OCI-M1 (cell line): ENCODE data around the gene OR6S1.
"Not testable (repeated sequence)": the region's sequence is repeated elsewhere in the genome, so short reads cannot be mapped to it uniquely, and the experiment has no call there.

ENCODE experiments used
- DNase-seq: peaks from one replicate; lab custom pipeline; 2025; lab: John Stamatoyannopoulos, UW

OR6S1 gene

DNA sequence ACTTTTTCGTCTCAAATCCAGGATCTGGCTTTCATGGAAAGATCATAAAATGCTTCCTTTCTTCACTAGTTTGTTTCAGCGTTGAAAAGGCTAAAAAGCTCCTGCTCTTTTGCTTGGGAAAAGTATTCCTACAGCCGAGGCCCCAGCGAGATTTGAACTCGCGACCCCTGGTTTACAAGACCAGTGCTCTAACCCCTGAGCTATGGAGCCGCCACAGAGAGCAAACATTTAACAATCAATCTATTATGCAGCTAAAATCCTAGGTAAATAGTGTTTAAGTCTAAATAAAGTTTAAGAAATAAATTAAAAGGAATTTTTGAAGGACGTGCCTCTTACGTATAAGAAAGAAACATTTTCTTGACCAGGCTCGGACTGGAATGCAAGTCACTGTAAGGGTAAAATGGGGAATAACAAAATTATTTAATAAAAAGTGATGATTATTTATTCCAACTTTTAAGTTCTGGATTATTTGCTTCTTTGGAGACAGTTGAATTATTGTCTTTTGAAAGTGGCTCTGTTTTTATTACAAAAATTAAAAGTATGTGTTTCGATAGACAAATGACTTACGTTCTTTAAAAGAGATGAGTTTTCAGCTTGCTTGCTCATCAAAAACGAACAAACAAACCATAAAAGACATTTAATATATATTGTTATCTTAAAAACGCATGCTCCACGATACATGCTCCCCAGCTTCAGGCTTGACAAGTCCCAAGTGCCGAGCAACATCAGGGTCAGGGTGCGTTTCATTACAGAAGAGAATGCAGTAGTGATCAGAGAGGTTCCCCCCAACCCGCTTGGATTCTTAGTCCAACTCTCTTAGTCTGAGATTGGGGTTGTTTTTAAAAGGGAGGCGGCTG is 10.2 kb downstream of the OR6S1 start:
- DNase-seq: peak; percentile 86

GRCh38 chr14:20630340-20631022 is 11.0 kb downstream of the OR6S1 start:
- DNase-seq: peak; percentile 74

DNA sequence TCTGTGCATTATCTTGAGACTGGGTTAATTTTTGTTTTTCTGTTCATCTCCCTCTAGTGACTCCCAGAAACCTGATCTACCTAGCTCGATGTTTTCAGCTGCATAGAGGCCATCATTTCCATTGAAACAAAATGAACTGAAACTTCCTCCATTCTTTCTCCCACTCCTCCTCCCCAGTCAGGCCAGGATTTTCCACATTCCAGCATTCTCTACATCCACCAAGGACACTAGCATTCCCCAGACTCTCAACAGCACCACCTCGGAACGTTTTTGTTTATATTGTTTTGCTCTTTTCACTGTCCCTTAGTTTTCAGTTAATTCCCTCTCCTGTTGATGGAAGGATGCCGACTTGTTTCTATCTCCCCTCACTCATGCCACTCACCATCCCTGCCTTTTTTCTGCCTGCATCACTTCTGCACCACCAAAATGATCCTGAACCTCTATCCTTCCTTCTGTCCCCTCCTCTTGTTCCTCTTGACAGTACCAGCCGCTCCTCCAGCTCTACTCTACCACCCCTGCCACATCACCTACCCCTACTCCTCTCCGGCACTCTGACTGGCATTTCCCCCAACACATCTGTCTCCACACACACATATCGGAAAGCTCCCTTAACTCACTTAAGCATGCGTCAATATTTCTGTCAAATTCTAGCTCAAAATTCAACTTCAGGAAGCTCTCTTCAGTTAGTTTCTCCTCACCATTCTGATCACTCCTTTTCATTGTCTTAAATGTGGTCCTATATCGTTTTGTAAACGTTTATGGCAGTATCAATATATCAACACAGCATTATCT is 13.2 kb downstream of the OR6S1 start:
- no peak for DNase-seq

- DNase-seq: no peak
Measured at GRCh38 chr14:20627346-20628027, 14.0 kb downstream of the OR6S1 start.

DNA sequence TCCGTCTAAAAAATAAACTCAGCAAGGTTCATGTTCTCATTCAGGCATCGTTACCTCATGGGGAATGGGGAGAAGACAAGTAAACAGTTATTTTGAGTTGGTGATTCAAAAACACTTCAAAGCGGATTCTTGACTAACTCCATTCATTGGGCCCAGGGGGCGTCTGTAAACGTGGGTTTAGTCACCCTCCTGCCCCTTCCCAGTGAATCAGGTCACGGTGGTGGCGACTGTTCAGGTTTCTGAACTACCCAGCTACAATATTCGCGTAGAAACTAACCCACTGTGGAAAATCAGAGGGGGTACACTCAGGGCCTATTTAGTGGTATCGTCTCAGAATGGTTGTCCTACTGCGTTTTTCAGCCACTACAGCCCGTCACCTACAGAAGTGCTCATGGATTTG is 15.2 kb downstream of the OR6S1 start:
- no peak for DNase-seq

DNA sequence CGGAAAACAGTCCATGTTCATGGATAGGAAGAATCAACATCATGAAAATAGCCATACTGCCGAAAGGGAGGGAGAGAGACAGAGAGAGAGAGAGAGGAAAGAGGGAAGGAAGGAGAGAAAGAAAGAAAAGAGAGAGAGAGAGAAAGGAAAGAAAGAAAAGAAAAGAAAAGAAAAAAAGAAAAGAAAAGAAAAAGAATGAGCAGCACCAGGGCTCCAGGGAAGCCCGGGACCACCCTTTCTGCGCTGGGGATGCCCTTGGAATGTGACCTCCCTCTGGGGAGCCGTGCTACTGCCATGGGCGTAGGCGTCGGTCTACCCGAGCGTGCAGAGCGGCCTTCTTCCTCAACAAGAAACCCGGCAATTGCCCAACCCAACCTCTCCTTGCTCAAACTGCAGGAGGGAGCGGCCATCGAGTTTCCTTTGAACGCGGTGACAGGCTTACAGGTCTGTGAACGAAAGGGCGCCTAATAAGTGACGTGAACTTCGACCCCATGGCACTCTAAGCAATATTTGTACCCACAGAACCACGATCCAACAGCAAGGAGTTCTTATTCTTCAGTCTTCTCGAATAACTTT is 16.9 kb downstream of the OR6S1 start:
- peak; percentile 81 for DNase-seq

DNA sequence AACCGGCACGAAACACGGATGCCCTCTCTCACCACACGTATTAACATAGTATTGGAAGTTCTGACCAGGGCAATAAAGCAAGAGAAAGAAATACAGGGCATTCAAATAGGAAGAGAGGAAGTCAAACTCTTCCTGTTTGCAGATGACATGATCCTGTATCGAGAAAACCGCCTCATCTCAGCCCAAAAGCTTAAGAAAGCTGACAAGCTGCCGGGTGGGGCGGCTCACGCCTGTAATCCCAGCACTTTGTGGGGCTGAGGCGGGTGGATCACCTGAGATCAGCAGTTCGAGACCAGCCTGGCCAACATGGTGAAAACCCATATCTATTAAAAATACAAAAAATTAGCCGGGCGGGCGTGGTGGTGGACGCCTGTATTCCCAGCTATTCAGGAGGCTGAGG is 17.7 kb downstream of the OR6S1 start:
- DNase-seq: peak; percentile 36

DNA sequence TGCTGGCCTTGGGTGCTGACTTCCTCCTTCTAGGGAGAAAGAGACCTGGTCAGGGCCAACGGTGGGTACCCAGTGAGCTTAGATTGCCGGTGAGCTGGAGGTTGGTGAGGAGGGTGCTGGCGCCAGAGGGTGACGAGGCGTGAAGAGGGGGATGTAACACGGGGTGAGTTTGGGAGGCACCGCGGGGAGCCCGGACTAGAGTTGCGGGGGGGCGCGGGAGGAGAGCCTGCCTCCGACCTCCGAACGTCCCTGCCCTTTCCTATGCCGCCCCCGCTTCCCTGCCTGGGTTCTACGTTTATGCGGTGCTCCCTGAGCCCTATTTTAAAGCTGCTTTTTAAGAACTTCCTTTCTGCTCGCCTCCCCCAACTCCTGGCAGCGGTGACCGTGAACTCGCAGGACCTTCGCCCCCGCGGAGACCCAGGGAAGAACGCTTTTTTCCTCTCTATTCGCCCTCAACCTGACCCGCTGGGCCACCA is 18.6 kb downstream of the OR6S1 start:
- no peak for DNase-seq

- DNase-seq: no peak
Measured at GRCh38 chr14:20620798-20621478, 20.6 kb downstream of the OR6S1 start.

- not testable (repeated sequence) for DNase-seq
Measured at GRCh38 chr14:20619688-20620087, 21.8 kb downstream of the OR6S1 start.

DNA sequence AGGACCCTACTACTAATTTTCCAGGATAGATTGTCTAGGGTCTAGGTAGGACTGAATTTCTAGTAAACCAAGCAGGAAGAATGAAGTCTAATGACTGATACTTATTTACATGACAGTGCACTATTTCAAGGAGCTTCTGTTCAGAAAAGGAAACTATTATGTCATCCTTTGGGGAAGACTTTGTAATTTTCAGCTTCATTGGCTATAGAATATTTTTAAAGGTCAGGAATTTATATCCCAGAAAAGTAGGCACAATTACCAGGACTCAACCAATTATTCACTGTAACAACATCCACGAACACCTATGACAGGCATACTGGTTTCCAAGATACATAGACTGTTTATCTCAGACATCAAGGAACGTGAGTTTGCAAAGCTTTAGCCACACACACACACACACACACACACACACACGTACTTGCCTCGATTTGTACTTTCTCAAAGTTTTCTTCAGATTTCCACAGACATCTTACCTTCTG is 23.2 kb downstream of the OR6S1 start:
- DNase-seq: peak; percentile 74

DNA sequence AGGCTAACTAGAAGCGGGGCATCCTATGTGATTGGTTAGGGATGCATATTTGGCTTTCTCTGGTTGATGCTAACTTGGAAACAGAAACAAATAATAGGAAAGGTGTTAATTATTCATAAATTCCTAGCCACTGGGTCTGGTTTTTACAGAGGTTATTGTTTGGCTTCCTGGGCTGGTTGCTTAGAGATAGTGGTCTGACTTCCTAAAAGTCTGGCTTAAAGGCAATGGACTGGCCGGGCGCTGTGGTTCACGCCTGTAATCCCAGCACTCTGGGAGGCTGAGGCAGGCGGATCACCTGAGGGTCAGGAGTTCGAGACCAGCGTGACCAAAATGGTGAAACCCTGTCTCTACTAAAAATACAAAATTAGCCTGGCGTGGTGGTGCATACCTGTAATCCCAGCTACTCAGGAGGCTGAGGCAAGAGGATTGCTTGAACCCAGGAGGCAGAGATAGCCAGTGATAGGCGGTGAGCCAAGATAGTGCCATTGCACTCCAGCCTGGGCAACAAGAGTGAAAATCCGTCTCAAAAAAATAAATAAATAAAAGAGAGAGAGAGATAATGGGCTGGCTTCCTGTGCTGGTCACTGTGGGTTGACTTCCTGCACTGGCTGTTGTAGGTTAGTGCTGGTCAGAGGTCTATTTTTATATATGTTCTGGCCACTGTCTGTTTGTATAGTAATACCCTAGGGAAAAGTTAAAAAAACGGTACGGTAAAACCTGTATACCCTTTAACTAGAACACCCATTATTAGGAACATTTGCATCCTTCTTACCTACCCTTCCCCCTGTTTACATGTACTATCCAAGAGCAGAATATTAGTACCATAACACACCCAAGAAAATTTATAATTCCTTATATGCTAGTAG is 24.1 kb downstream of the OR6S1 start:
- peak; percentile 53 for DNase-seq

DNA sequence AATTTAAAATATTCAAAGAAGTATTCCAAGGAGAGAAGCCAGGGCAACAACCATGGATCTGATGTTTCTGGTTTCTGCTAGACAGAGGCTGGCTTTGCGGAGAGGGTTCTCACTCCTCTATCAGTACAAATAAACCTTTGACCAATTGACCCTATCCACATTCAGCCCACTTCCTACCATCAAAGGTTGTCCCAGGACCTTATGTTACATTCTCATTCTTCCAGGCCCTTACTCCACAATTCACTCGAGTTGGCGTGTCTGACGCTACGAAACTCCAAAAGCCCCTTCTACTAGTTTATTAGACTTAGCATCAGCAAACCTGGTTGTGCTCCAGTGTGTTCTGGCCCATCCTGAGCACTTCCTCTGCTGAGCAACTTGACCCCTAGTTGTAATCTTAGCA is 25.5 kb downstream of the OR6S1 start:
- DNase-seq: no peak

GRCh38 chr14:20614038-20614840 is 27.3 kb downstream of the OR6S1 start:
- no peak for DNase-seq

- DNase-seq: peak; percentile 97
Measured at GRCh38 chr14:20613094-20614037, 28.1 kb downstream of the OR6S1 start.

DNA sequence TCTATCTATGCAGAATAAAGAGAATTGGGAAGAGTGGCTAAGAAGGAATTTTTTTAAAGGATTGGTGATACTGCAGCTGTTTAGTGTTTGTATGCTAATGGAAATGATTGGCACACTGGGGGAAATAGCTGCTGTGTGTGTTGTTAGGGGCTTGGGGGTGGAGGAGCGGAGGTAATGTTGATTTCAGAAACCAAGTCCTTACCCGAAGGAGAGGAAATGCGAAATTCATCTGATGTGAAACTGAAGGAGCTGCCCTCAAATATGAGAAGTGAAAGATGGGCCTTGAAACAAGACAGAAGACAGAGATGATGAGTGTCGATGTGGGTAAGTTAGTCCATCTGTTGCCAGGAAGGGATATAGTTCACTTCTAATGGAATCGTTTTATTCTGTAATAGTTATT is 29.1 kb downstream of the OR6S1 start:
- peak; percentile 38 for DNase-seq

DNA sequence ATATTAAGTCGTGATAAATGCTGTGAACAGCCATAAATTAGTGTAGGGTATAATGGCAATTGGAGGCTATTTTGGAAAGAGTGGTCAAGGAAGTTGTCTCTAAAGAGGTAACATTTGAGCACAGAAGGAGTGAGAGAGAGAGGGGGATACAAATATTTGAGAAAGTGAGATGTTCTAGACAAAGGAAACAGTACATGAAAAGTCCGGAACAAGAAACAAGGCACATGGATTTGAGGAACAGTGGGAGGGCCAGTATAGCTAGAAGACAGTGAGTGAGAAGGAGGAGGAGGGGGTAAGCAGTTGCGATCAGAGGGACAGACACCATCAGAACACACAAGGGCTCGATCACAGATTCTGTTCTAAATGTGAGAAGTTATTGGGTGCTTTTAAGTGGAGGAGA is 30.2 kb downstream of the OR6S1 start:
- no peak for DNase-seq
